ENCODE results near the gene MAPK12. TPM values are rescaled to one million over a fixed set of nuclear protein-coding genes. Genes with fewer than 3 reads are reported as not detected.

MAPK12 gene
- total and polyA plus RNA-seq, 2 of the 8 experiments (the other 6 are each of a cell fraction or from before 2014, with no cell fraction given), result 17.3 to 20.3 TPM

GRCh38 chr22:50284479-50284878 lies 23.0 kb upstream of the MAPK12 start:
- no peak for FAIRE-seq
- WGBS, 2 experiments (ENCODE audit: extremely low coverage in 1 of 2, insufficient coverage in 1 of 2, insufficient read length in 1 of 2, insufficient replicate concordance in 2 of 2, low coverage in 1 of 2, low lambda C conversion rate in 2 of 2, missing lambda C conversion rate in 1 of 2), result 94% methylated on average over 11 of the region's 13 CpGs; no CpG with 5 or more reads in 1 of the 2 experiments
- TF ChIP-seq RNF2 (IDR thresholded peaks at IDR 0.05; ENCODE audit: borderline replicate concordance, low read depth, low read length, missing control alignments, poor library complexity, severe bottlenecking) (no peak), SIRT6 (IDR thresholded peaks at IDR 0.05; ENCODE audit: low read length) (no peak)
- Histone ChIP-seq H2BK15ac (ENCODE audit: low read length) (no peak overlapping the region), H3K27ac (ENCODE audit: low read depth, low read length) (no peak overlapping the region), H2BK5ac (ENCODE audit: low read depth, low read length) (no peak overlapping the region), H4K20me1 (replicated peaks in 1 of 2; ENCODE audit: control insufficient read depth in 1 of 2, insufficient read depth in 2 of 2, low read length in 2 of 2) (peaks cover 2 to 13% of the 10 kb centered on the region in 2 experiments), H2BK120ac (replicated peaks; ENCODE audit: low read depth, low read length) (no peak overlapping the region), H3K9me3 (ENCODE audit: insufficient read depth in 2 of 2, low read depth in 1 of 2, low read length in 1 of 2) (no peaks in the 10 kb centered on the region; a peak in 1 of 4 replicates), H3K23ac (ENCODE audit: insufficient read length) (no peak overlapping the region), H3K23me2 (ENCODE audit: low read depth, low read length) (no peaks in the 10 kb centered on the region), H3K79me1 (ENCODE audit: low read depth, low read length) (no peaks in the 10 kb centered on the region), H3K27me3 (replicated peaks in 1 of 4; ENCODE audit: control insufficient read depth in 3 of 4, extremely low read depth in 1 of 4, insufficient read depth in 3 of 4, low read length in 3 of 4) (no peaks in the 10 kb centered on the region), H3K4me2 (ENCODE audit: insufficient read depth in 1 of 2, low read depth in 2 of 2, low read length in 2 of 2) (no peak overlapping the region), H3K79me2 (ENCODE audit: control insufficient read depth in 1 of 2, insufficient read depth in 2 of 2, low read length in 2 of 2) (no peaks in the 10 kb centered on the region), H4K8ac (ENCODE audit: extremely low read depth, insufficient read depth, low read length) (no peak overlapping the region), H2BK12ac (ENCODE audit: low read depth, low read length) (no peak overlapping the region), H3K14ac (ENCODE audit: insufficient read length) (no peak overlapping the region), H2AK5ac (ENCODE audit: low read depth, low read length) (no peak overlapping the region), H3K18ac (ENCODE audit: extremely low read depth, low read length) (no peak overlapping the region), H3K4ac (replicated peaks; ENCODE audit: insufficient read length, low read depth, low read length) (no peak overlapping the region), H4K5ac (ENCODE audit: insufficient read length, low read depth, low read length) (no peak overlapping the region), H2AFZ (ENCODE audit: low read length) (no peak overlapping the region), H4K91ac (replicated peaks; ENCODE audit: insufficient read length, low read length) (no peak overlapping the region), H3K36me3 (ENCODE audit: control insufficient read depth in 2 of 4, insufficient read depth in 4 of 4, low read length in 3 of 4) (peaks cover 17 to 83% (median 24%) of the 10 kb centered on the region in 4 experiments), H3K9ac (replicated peaks in 1 of 4; ENCODE audit: extremely low read depth in 1 of 4, low read depth in 3 of 4, low read length in 3 of 4) (no peak overlapping the region), H3K4me3 (ENCODE audit: extremely low read depth in 1 of 4, insufficient read depth in 2 of 4, low read depth in 3 of 4, low read length in 4 of 4) (no peak overlapping the region), H3K56ac (replicated peaks; ENCODE audit: insufficient read length, low read depth, low read length) (no peak overlapping the region), H2BK20ac (ENCODE audit: low read length) (no peak overlapping the region), H3K4me1 (replicated peaks in 1 of 4; ENCODE audit: control insufficient read depth in 3 of 4, insufficient read depth in 4 of 4, low read length in 3 of 4) (peaks cover 0 to 2% (median 0%) of the 10 kb centered on the region in 4 experiments; a peak in 2 of 7 replicates)
- ChIA-PET POLR2A (ENCODE audit: partially characterized antibody) (no interaction called here), CTCF (ENCODE audit: partially characterized antibody) (interaction anchor here (2.2 kb wide), 1 partner anchor 57 kb away, joined by 5 read pairs; no protein-coding TSS in a partner anchor)
- DNase-seq (ENCODE audit: low read depth in 1 of 2, low spot score in 2 of 2), result no peak

All from H1 (cell line).